Activated CD4-positive, alpha-beta T cell treated with anti-CD3 and anti-CD28 coated beads, Interleukin-2, amount 10 ng/mL, durations not matched to agents 24 days and 14 days (primary cell): ENCODE measurements around the gene CHTF18. TPM values are rescaled to one million over a fixed set of nuclear protein-coding genes. Genes with fewer than 3 reads are reported as not detected.

Experiments
- total RNA-seq: library from RNA; stranded (reverse); gene quantifications from 2 replicates; pipeline ENCODE4 v1.2.3, GENCODE V29; 2022

The CHTF18 gene
- total RNA-seq, 1 donor from 2014 or later, result 147 TPM

Other genes with a start within 250 kb of the CHTF18 start
- gene PRR35, start 228.2 kb upstream of the CHTF18 start, total RNA-seq, result not detected in 2 replicates
- 1.1 TPM in 2 replicates for gene NHLRC4, start 221.6 kb upstream of the CHTF18 start, total RNA-seq
- 43.2 and 50.3 TPM in 2 replicates for gene PIGQ, start 218.7 kb upstream of the CHTF18 start, total RNA-seq
- gene RAB40C, start 198.6 kb upstream of the CHTF18 start, total RNA-seq, result 12.5 and 16.5 TPM in 2 replicates
- gene WFIKKN1, start 157.6 kb upstream of the CHTF18 start, total RNA-seq, result 0.44 and 0.45 TPM in 2 replicates
- gene METTL26, start 152.3 kb upstream of the CHTF18 start, total RNA-seq, result 146 and 153 TPM in 2 replicates
- gene MCRIP2, start 146.8 kb upstream of the CHTF18 start, total RNA-seq, result 71.2 and 73.0 TPM in 2 replicates
- 99.9 and 111 TPM in 2 replicates for gene WDR90, start 139.3 kb upstream of the CHTF18 start, total RNA-seq
- 172 and 183 TPM in 2 replicates for gene RHOT2, start 120.5 kb upstream of the CHTF18 start, total RNA-seq
- 1.1 and 1.2 TPM in 2 replicates for gene RHBDL1, start 112.9 kb upstream of the CHTF18 start, total RNA-seq
- 90.2 and 93.8 TPM in 2 replicates for gene STUB1, start 108.2 kb upstream of the CHTF18 start, total RNA-seq
- gene JMJD8, start 104.3 kb upstream of the CHTF18 start, total RNA-seq, result 60.3 and 61.1 TPM in 2 replicates
- 22.4 and 24.1 TPM in 2 replicates for gene WDR24, start 98.2 kb upstream of the CHTF18 start, total RNA-seq
- gene FBXL16, start 82.8 kb upstream of the CHTF18 start, total RNA-seq, result 6.4 and 6.8 TPM in 2 replicates
- 27.7 and 30.2 TPM in 2 replicates for gene METRN, start 73.5 kb upstream of the CHTF18 start, total RNA-seq
- 38.5 and 56.3 TPM in 2 replicates for gene ANTKMT, start 67.5 kb upstream of the CHTF18 start, total RNA-seq
- gene CCDC78, start 62.2 kb upstream of the CHTF18 start, total RNA-seq, result 6.9 and 8.0 TPM in 2 replicates
- gene HAGHL, start 61.5 kb upstream of the CHTF18 start, total RNA-seq, result 13.1 and 20.9 TPM in 2 replicates
- 39.5 and 42.5 TPM in 2 replicates for gene CIAO3, start 47.6 kb upstream of the CHTF18 start, total RNA-seq
- gene MSLN, start 27.9 kb upstream of the CHTF18 start, total RNA-seq, result not detected in 2 replicates
- 43.9 and 45.0 TPM in 2 replicates for gene RPUSD1, start 239 bp upstream of the CHTF18 start, total RNA-seq
- gene GNG13, start 12.1 kb downstream of the CHTF18 start, total RNA-seq, result not detected in 2 replicates
- 10.4 and 11.9 TPM in 2 replicates for gene LMF1, start 182.4 kb downstream of the CHTF18 start, total RNA-seq
- 0.77 and 0.92 TPM in 2 replicates for gene SOX8, start 193.2 kb downstream of the CHTF18 start, total RNA-seq